ENCODE measurements around the gene LRFN2. TPM values are rescaled to one million over a fixed set of nuclear protein-coding genes. Genes with fewer than 3 reads are reported as not detected.
A peak's percentile ranks its signal among the peaks of the same experiment; 100 is the strongest.

Gene LRFN2
- total RNA-seq, 2 experiments from 2014 or later, result not detected

- no peak for DNase-seq
- H3K4me3 Mint-ChIP-seq, result no peak overlapping the region
- no peaks in the 10 kb centered on the region for H3K27me3 Mint-ChIP-seq
- H3K9me3 ChIP-seq (ENCODE audit: control insufficient read depth in 1 of 2, insufficient read depth in 1 of 2, low read length in 2 of 2), result no peaks in the 10 kb centered on the region
- H3K27ac Mint-ChIP-seq, result no peak overlapping the region
- peaks cover 2% of the 10 kb centered on the region for H3K4me1 ChIP-seq (ENCODE audit: insufficient read depth, low read length)
- no peaks in the 10 kb centered on the region for H3K4me1 Mint-ChIP-seq (ENCODE audit: low read depth)
- H3K4me3 ChIP-seq (ENCODE audit: low read length), result no peak overlapping the region
- TF ChIP-seq CTCF (IDR thresholded peaks at IDR 0.05), result no peak
- intact Hi-C loops (cut with DNase I, micrococcal nuclease), result no loop called here
- no peaks in the 10 kb centered on the region for H3K27me3 ChIP-seq (ENCODE audit: control insufficient read depth in 1 of 2, insufficient read depth in 2 of 2, low read length in 2 of 2)
- POLR2A ChIA-PET, result no interaction called here
- H3K36me3 Mint-ChIP-seq (ENCODE audit: low read depth), result no peaks in the 10 kb centered on the region
- ATAC-seq (ENCODE audit: poor library complexity), result no peak
- H3K36me3 ChIP-seq (ENCODE audit: insufficient read depth, low read length), result no peaks in the 10 kb centered on the region
- CTCF ChIA-PET, result no interaction called here
- no peak overlapping the region for H3K27ac ChIP-seq (ENCODE audit: low read depth in 1 of 2, low read length in 2 of 2)
- no peaks in the 10 kb centered on the region for H3K9me3 Mint-ChIP-seq
These were observed 144.6 kb downstream of the LRFN2 start for GRCh38 chr6:40442591-40442990.

GRCh38 chr6:40441150-40441549 is 146.0 kb downstream of the LRFN2 start:
- intact Hi-C loops (cut with DNase I, micrococcal nuclease), result no loop called here
- no peaks in the 10 kb centered on the region for H3K36me3 ChIP-seq (ENCODE audit: insufficient read depth, low read length)
- H3K4me3 ChIP-seq (ENCODE audit: low read length), result no peak overlapping the region
- Mint-ChIP-seq H3K9me3 (no peaks in the 10 kb centered on the region), H3K27me3 (no peaks in the 10 kb centered on the region), H3K4me3 (no peak overlapping the region), H3K36me3 (ENCODE audit: low read depth) (no peaks in the 10 kb centered on the region), H3K27ac (no peak overlapping the region), H3K4me1 (ENCODE audit: low read depth) (no peaks in the 10 kb centered on the region)
- no peak overlapping the region for H3K27ac ChIP-seq (ENCODE audit: low read depth in 1 of 2, low read length in 2 of 2)
- no peak for TF ChIP-seq CTCF (IDR thresholded peaks at IDR 0.05)
- H3K4me1 ChIP-seq (ENCODE audit: insufficient read depth, low read length), result peaks cover 5% of the 10 kb centered on the region
- DNase-seq (no peak), ATAC-seq (ENCODE audit: poor library complexity) (no peak)
- ChIA-PET CTCF (no interaction called here), POLR2A (no interaction called here)
- H3K9me3 ChIP-seq (ENCODE audit: control insufficient read depth in 1 of 2, insufficient read depth in 1 of 2, low read length in 2 of 2), result no peaks in the 10 kb centered on the region
- no peaks in the 10 kb centered on the region for H3K27me3 ChIP-seq (ENCODE audit: control insufficient read depth in 1 of 2, insufficient read depth in 2 of 2, low read length in 2 of 2)

GRCh38 chr6:40440053-40440452 is 147.1 kb downstream of the LRFN2 start:
- Histone ChIP-seq H3K4me1 (ENCODE audit: insufficient read depth, low read length) (peaks cover 5% of the 10 kb centered on the region), H3K27ac (ENCODE audit: low read depth in 1 of 2, low read length in 2 of 2) (no peak overlapping the region), H3K9me3 (ENCODE audit: control insufficient read depth in 1 of 2, insufficient read depth in 1 of 2, low read length in 2 of 2) (no peaks in the 10 kb centered on the region), H3K27me3 (ENCODE audit: control insufficient read depth in 1 of 2, insufficient read depth in 2 of 2, low read length in 2 of 2) (no peaks in the 10 kb centered on the region), H3K4me3 (ENCODE audit: low read length) (no peak overlapping the region), H3K36me3 (ENCODE audit: insufficient read depth, low read length) (no peaks in the 10 kb centered on the region)
- ChIA-PET POLR2A (no interaction called here), CTCF (no interaction called here)
- ATAC-seq (ENCODE audit: poor library complexity), result no peak
- TF ChIP-seq CTCF (IDR thresholded peaks at IDR 0.05), result no peak
- no peaks in the 10 kb centered on the region for H3K36me3 Mint-ChIP-seq (ENCODE audit: low read depth)
- H3K4me1 Mint-ChIP-seq (ENCODE audit: low read depth), result no peaks in the 10 kb centered on the region
- no peaks in the 10 kb centered on the region for H3K27me3 Mint-ChIP-seq
- no peak overlapping the region for H3K4me3 Mint-ChIP-seq
- H3K9me3 Mint-ChIP-seq, result no peaks in the 10 kb centered on the region
- DNase-seq, result peak in 1 of 14 experiments; percentile 20
- intact Hi-C loops (cut with DNase I, micrococcal nuclease), result no loop called here
- H3K27ac Mint-ChIP-seq, result no peak overlapping the region
